ENCODE measurements around the gene ADAMTS14. TPM values are rescaled to one million over a fixed set of nuclear protein-coding genes. Genes with fewer than 3 reads are reported as not detected.

The ADAMTS14 gene
- total and polyA plus RNA-seq, 12 donors, result under 0.01 to 1.2 (median 0.34) TPM; not detected in 3

DNA sequence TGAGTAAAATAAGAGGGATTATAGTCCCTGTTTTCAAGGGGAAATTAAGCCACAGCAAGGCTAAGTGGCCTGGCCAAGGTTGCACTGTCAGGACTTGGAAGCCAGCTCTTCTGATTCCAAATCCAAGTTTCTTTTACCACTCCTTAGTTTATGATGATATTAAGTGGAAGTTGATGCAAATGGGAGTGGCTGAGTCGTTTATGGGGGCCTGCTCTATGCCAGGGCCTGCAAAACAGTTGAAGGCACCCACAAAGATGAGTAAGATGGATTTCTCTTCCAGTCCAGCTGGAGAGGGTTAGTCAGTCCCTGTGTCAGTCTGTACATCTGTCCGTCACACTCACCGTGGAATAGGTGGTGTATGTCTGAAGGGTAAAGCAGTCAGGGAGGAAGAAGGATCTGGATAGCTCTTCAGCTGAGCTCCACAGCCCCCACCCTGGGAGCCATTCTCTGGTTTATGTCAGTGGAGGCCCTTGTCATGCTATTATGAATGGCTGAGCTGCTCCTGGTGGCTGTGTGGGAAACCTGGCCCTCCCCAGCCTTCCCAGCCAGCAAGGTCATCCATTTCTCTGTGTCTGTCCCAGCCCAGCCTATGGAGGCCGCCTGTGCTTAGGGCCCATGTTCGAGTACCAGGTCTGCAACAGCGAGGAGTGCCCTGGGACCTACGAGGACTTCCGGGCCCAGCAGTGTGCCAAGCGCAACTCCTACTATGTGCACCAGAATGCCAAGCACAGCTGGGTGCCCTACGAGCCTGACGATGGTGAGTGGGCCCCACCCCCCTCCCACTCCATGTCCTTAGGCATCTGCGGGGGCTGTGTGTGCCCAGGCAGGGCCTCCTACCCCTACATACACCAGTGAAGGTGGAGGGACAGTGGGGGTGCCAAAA lies 68.3 kb downstream of the ADAMTS14 start:
- Histone ChIP-seq H3K4me1 (replicated peaks in 1 of 2) (peaks cover 3 to 6% of the 10 kb centered on the region in 2 donors), H3K9me3 (replicated peaks in 1 of 3) (no peaks in the 10 kb centered on the region), H3K4me3 (no peak overlapping the region), H3K27ac (no peak overlapping the region), H3K36me3 (replicated peaks in 1 of 2) (no peaks in the 10 kb centered on the region), H3K27me3 (no peaks in the 10 kb centered on the region)
- 83 to 86% (median 84%) methylated on average over 5 to 12 of the region's 12 CpGs for WGBS, 4 donors
- intact Hi-C loops (cut with DNase I), result no loop called here
- TF ChIP-seq, protein P1, sequence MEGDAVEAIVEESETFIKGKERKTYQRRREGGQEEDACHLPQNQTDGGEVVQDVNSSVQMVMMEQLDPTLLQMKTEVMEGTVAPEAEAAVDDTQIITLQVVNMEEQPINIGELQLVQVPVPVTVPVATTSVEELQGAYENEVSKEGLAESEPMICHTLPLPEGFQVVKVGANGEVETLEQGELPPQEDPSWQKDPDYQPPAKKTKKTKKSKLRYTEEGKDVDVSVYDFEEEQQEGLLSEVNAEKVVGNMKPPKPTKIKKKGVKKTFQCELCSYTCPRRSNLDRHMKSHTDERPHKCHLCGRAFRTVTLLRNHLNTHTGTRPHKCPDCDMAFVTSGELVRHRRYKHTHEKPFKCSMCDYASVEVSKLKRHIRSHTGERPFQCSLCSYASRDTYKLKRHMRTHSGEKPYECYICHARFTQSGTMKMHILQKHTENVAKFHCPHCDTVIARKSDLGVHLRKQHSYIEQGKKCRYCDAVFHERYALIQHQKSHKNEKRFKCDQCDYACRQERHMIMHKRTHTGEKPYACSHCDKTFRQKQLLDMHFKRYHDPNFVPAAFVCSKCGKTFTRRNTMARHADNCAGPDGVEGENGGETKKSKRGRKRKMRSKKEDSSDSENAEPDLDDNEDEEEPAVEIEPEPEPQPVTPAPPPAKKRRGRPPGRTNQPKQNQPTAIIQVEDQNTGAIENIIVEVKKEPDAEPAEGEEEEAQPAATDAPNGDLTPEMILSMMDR (IDR thresholded peaks at IDR 0.05), result no peak
- DNase-seq, result no peak

DNA sequence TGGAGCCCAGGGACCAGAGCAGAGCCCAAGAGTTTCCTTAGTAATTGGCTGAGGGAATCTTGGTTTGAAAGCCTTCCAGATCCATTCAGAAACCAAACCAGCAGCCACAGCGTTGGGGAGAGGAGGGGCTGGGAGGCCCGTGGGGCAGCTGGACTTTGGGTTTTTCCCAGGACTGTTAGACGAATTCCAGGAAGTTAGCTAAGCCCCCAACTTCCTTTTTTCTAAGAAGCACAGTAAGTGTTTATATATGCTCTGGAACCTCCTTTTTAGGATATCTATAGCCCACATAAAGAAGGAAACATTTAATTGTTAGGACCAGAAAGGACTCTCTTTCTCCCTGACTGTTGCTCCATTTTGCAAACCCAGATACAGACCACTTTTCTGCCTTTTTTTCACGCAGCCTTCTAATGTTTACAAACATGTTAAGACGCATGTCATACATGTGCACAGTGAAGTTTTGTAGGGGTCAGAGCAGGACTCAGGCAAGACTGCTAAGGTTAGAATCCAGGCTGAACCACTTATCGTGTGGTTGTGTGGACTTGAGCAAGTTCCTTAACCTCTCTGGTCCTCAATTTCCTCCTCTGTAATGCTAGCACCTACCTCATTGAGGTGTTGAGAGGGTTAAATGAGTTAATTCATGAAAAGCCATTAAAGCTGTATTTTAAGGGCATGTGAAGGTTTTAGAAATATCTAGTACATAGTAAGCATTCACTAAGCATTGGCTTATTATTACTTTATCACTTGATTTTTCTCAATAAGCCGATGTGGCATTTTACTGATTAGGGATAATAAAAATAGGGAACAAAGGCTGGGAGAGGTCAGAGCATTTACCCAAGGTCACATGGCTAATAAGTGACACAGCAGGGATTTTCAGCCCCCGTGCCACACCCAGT lies 70.5 kb downstream of the ADAMTS14 start:
- TF ChIP-seq, protein P1 (IDR thresholded peaks at IDR 0.05), result no peak
- no peak for TF ChIP-seq POLR2A (IDR thresholded peaks at IDR 0.05)
- WGBS, 4 donors, result 56 to 62% (median 58%) methylated on average over 8 of the region's 8 CpGs
- Histone ChIP-seq H3K4me3 (no peak overlapping the region), H3K4me1 (replicated peaks in 1 of 2) (peaks cover 3 to 6% of the 10 kb centered on the region in 2 donors), H3K36me3 (replicated peaks in 1 of 2) (no peaks in the 10 kb centered on the region), H3K27ac (peak overlapping the region in 2 of 5 donors; percentile 7 to 54), H3K27me3 (no peaks in the 10 kb centered on the region), H3K9me3 (replicated peaks in 1 of 3) (no peaks in the 10 kb centered on the region)
- intact Hi-C loops (cut with DNase I), result no loop called here
- peak in 2 of 7 donors; percentile 14 to 26 for DNase-seq

DNA sequence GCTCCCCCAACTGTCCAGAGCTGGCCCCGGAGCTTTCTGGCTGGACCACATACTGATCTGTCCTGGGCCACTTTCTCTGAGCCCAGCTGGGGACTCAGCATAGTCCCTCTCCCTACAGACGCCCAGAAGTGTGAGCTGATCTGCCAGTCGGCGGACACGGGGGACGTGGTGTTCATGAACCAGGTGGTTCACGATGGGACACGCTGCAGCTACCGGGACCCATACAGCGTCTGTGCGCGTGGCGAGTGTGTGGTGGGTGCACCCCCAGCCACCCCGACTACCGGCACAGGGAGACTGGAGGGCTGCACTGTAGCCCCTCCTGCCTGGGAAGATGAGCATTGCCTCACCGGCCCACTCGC lies 71.1 kb downstream of the ADAMTS14 start:
- TF ChIP-seq POLR2A (IDR thresholded peaks at IDR 0.05), result no peak
- TF ChIP-seq, protein P1 (IDR thresholded peaks at IDR 0.05), result no peak
- Histone ChIP-seq H3K27ac (no peak overlapping the region), H3K36me3 (replicated peaks in 1 of 2) (no peaks in the 10 kb centered on the region)

DNA sequence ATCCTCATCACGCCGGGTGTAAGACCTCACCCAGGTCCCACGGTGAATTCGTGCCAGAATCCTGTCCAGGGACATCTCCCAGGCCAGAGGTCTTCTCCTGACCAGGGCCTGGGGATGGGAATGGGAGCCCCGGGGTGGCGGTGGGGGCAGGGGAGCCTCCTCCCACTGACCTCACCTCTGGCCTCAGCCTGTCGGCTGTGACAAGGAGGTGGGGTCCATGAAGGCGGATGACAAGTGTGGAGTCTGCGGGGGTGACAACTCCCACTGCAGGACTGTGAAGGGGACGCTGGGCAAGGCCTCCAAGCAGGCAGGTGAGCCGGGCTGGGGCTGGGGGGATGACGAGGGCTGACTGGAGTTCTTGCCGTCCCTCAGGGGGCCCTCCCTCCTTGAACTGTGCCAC lies 71.6 kb downstream of the ADAMTS14 start:
- H3K4me3 ChIP-seq, result no peak overlapping the region
- H3K27me3 ChIP-seq, result no peaks in the 10 kb centered on the region
- H3K36me3 ChIP-seq (replicated peaks in 1 of 2), result no peaks in the 10 kb centered on the region
- H3K27ac ChIP-seq, result no peak overlapping the region
- no peak for DNase-seq
- 84 to 100% (median 92%) methylated on average over 1 to 13 of the region's 13 CpGs for WGBS, 4 donors
- no peaks in the 10 kb centered on the region for H3K9me3 ChIP-seq (replicated peaks in 1 of 3)
- intact Hi-C loops (cut with DNase I), result no loop called here
- TF ChIP-seq, protein P1 (IDR thresholded peaks at IDR 0.05), result no peak
- TF ChIP-seq POLR2A (IDR thresholded peaks at IDR 0.05), result no peak
- peaks cover 3 to 6% of the 10 kb centered on the region in 2 donors for H3K4me1 ChIP-seq (replicated peaks in 1 of 2)

More for the DNA sequence above, 71.1 kb downstream of the ADAMTS14 start:
- H3K4me3 ChIP-seq, result no peak overlapping the region
- 85 to 92% (median 91%) methylated on average over 15 to 17 of the region's 17 CpGs for WGBS, 4 donors
- DNase-seq, result no peak
- H3K27me3 ChIP-seq, result no peaks in the 10 kb centered on the region
- peaks cover 3 to 6% of the 10 kb centered on the region in 2 donors for H3K4me1 ChIP-seq (replicated peaks in 1 of 2)
- H3K9me3 ChIP-seq (replicated peaks in 1 of 3), result no peaks in the 10 kb centered on the region
- intact Hi-C loops (cut with DNase I), result no loop called here

Data from adrenal gland (tissue), 12 donors.